CD4-positive, alpha-beta T cell (primary cell): ENCODE data around the gene RARA. TPM values are rescaled to one million over a fixed set of nuclear protein-coding genes. Genes with fewer than 3 reads are reported as not detected.

Source experiments
- ATAC-seq: fragments of 200-7000 bp; cut with Tn5 transposase; one replicate; pipeline ENCODE4 v1.10.0; 2022; ENCODE audit warnings: mild to moderate bottlenecking; ENCODE audit not compliant: poor library complexity
- CTCF ChIA-PET: fragments of 350-600 bp; sonication (Branson Sonifier 250); formaldehyde crosslinking; loops from one replicate; lab custom pipeline; 2021; ENCODE audit warnings: antibody characterized with exemption, inconsistent platforms; lab: Charles Lee
- POLR2A ChIA-PET: fragments of 350-600 bp; sonication (Branson Sonifier 250); formaldehyde crosslinking; loops from one replicate; lab custom pipeline; 2021; ENCODE audit warnings: antibody characterized with exemption, inconsistent platforms; lab: Charles Lee
- DNase-seq, 14 experiments: peaks; one replicate each; pipeline ENCODE4 v3.0.0-alpha.2; 2013 to 2020; ENCODE audit warnings: mixed read lengths in 2 of 14
- H3K27ac ChIP-seq, 2 donors: one replicate each; pipeline versions ENCODE4 v1.5.1 to v1.7.0; 2013; ENCODE audit warnings: low read length in 2 of 2, low read depth in 1 of 2, mild to moderate bottlenecking in 1 of 2
- H3K27me3 ChIP-seq, 2 experiments: 1 replicate in 1 of 2; 2 replicates in 1 of 2; pipeline versions ENCODE4 v1.6.1 to v1.7.0; 2013; ENCODE audit warnings: low read length in 2 of 2, control low read depth in 1 of 2, mild to moderate bottlenecking in 1 of 2, moderate library complexity in 1 of 2; ENCODE audit not compliant: insufficient read depth in 2 of 2, control insufficient read depth in 1 of 2
- H3K36me3 ChIP-seq: one replicate; pipeline ENCODE4 v1.6.1; 2013; ENCODE audit warnings: low read length, control low read depth; ENCODE audit not compliant: insufficient read depth
- H3K4me1 ChIP-seq: one replicate; pipeline ENCODE4 v1.6.1; 2013; ENCODE audit warnings: low read length, control low read depth; ENCODE audit not compliant: insufficient read depth
- H3K4me3 ChIP-seq: one replicate; pipeline ENCODE4 v1.5.1; 2013; ENCODE audit warnings: mild to moderate bottlenecking, low read length, moderate library complexity
- H3K9me3 ChIP-seq, 2 experiments: 1 replicate in 1 of 2; 2 replicates in 1 of 2; pipeline versions ENCODE4 v1.6.1 to v1.7.0; 2013; ENCODE audit warnings: low read length in 2 of 2, mild to moderate bottlenecking in 2 of 2, control low read depth in 1 of 2, moderate library complexity in 1 of 2; ENCODE audit not compliant: control insufficient read depth in 1 of 2, insufficient read depth in 1 of 2
- H3K27ac Mint-ChIP-seq: one replicate; pipeline ENCODE4 v1.8.0; 2020; ENCODE audit warnings: mixed read lengths
- H3K27me3 Mint-ChIP-seq: one replicate; pipeline ENCODE4 v1.8.0; 2021; ENCODE audit warnings: mixed read lengths
- H3K36me3 Mint-ChIP-seq: one replicate; pipeline ENCODE4 v1.8.0; 2021; ENCODE audit warnings: low read depth, mixed read lengths
- H3K4me1 Mint-ChIP-seq: one replicate; pipeline ENCODE4 v1.8.0; 2021; ENCODE audit warnings: low read depth, mixed read lengths
- H3K4me3 Mint-ChIP-seq: one replicate; pipeline ENCODE4 v1.8.0; 2020; ENCODE audit warnings: mild to moderate bottlenecking, mixed read lengths
- H3K9me3 Mint-ChIP-seq: one replicate; pipeline ENCODE4 v1.8.0; 2020; ENCODE audit warnings: mixed read lengths
- CTCF ChIP-seq: fragments of 200-600 bp; IDR thresholded peaks from one replicate; pipeline ENCODE4 v1.8.0; 2022; ENCODE audit warnings: antibody characterized with exemption, mild to moderate bottlenecking
- intact Hi-C, 2 experiments: fragments of 100-400 bp; cut with DNase I in 1 of 2; cut with micrococcal nuclease in 1 of 2; formaldehyde crosslinking; loops; one replicate each; pipeline versions ENCODE4 v1.15.1 to v1.9.0; 2023 to 2025; cut with DNase I, micrococcal nuclease
- total RNA-seq, 174 experiments: library from RNA in 2 of 174; stranded (reverse) in 2 of 174; gene quantifications; one replicate each; pipeline ENCODE4 v1.2.3 and lab custom pipeline; 2021 to 2026

Gene RARA
- total RNA-seq, 2 experiments from 2014 or later, result 114 to 115 TPM

- no peaks in the 10 kb centered on the region for H3K27me3 Mint-ChIP-seq
- Histone ChIP-seq H3K27me3 (no peaks in the 10 kb centered on the region), H3K9me3 (no peaks in the 10 kb centered on the region), H3K27ac (no peak overlapping the region), H3K4me3 (no peak overlapping the region), H3K36me3 (peaks cover 44% of the 10 kb centered on the region), H3K4me1 (peaks cover 83% of the 10 kb centered on the region)
- H3K4me3 Mint-ChIP-seq, result no peak overlapping the region
- peaks cover 74% of the 10 kb centered on the region for H3K4me1 Mint-ChIP-seq
- H3K36me3 Mint-ChIP-seq, result peaks cover 58% of the 10 kb centered on the region
- intact Hi-C loops, result no loop called here
- POLR2A ChIA-PET, result interaction anchor here (0.6 to 3.0 kb wide), 3 partner anchors 10 to 130 kb away, joined by 3 to 18 read pairs (median 4); no protein-coding TSS in a partner anchor
- no peak for TF ChIP-seq CTCF
- H3K27ac Mint-ChIP-seq, result peak overlapping the region; percentile 85
- no peak for DNase-seq
- CTCF ChIA-PET, result no interaction called here
- H3K9me3 Mint-ChIP-seq, result no peaks in the 10 kb centered on the region
- ATAC-seq, result no peak
Measured at GRCh38 chr17:40335620-40336019, 26.6 kb downstream of the RARA start.

GRCh38 chr17:40337351-40337750 is 28.4 kb downstream of the RARA start:
- H3K9me3 Mint-ChIP-seq, result no peaks in the 10 kb centered on the region
- POLR2A ChIA-PET, result interaction anchor here (1.2 to 1.4 kb wide), 2 partner anchors 11 to 12 kb away, joined by 4 read pairs; no protein-coding TSS in a partner anchor
- ATAC-seq, result no peak
- intact Hi-C loops, result no loop called here
- H3K4me3 Mint-ChIP-seq, result no peak overlapping the region
- peak overlapping the region; percentile 93 for H3K27ac Mint-ChIP-seq
- DNase-seq, result no peak
- H3K27ac ChIP-seq, result peak overlapping the region; percentile 16 to 53
- H3K4me1 ChIP-seq, result peaks cover 83% of the 10 kb centered on the region
- no peaks in the 10 kb centered on the region for H3K27me3 Mint-ChIP-seq
- peaks cover 70% of the 10 kb centered on the region for H3K4me1 Mint-ChIP-seq
- no peaks in the 10 kb centered on the region for H3K9me3 ChIP-seq
- H3K36me3 Mint-ChIP-seq, result peaks cover 52% of the 10 kb centered on the region
- CTCF ChIA-PET, result no interaction called here
- no peak for TF ChIP-seq CTCF
- no peak overlapping the region for H3K4me3 ChIP-seq
- H3K27me3 ChIP-seq, result no peaks in the 10 kb centered on the region
- peaks cover 29% of the 10 kb centered on the region for H3K36me3 ChIP-seq

- Mint-ChIP-seq H3K4me1 (peaks cover 67% of the 10 kb centered on the region), H3K4me3 (no peak overlapping the region), H3K36me3 (peaks cover 51% of the 10 kb centered on the region), H3K9me3 (no peaks in the 10 kb centered on the region), H3K27me3 (no peaks in the 10 kb centered on the region), H3K27ac (peak overlapping the region; percentile 93)
- ChIA-PET POLR2A (interaction anchor here (2.3 to 11.2 kb wide), 2 partner anchors 11 to 17 kb away, joined by 12 to 117 read pairs; no protein-coding TSS in a partner anchor), CTCF (no interaction called here)
- peak in 2 of 14 experiments; percentile 26 to 49 for DNase-seq
- H3K27ac ChIP-seq, result peak overlapping the region; percentile 53 to 55
- H3K36me3 ChIP-seq, result peaks cover 27% of the 10 kb centered on the region
- H3K4me3 ChIP-seq, result no peak overlapping the region
- TF ChIP-seq CTCF, result no peak
- H3K9me3 ChIP-seq, result no peaks in the 10 kb centered on the region
- peaks cover 83% of the 10 kb centered on the region for H3K4me1 ChIP-seq
- intact Hi-C loops, result no loop called here
- no peak for ATAC-seq
- H3K27me3 ChIP-seq, result no peaks in the 10 kb centered on the region
Measured at GRCh38 chr17:40338058-40338457, 29.1 kb downstream of the RARA start.
